Measurements from ENCODE around the gene TMEM191C.
"Not testable (repeated sequence)": the region's sequence is repeated elsewhere in the genome, so short reads cannot be mapped to it uniquely, and the experiment has no call there.

Gene TMEM191C

DNA sequence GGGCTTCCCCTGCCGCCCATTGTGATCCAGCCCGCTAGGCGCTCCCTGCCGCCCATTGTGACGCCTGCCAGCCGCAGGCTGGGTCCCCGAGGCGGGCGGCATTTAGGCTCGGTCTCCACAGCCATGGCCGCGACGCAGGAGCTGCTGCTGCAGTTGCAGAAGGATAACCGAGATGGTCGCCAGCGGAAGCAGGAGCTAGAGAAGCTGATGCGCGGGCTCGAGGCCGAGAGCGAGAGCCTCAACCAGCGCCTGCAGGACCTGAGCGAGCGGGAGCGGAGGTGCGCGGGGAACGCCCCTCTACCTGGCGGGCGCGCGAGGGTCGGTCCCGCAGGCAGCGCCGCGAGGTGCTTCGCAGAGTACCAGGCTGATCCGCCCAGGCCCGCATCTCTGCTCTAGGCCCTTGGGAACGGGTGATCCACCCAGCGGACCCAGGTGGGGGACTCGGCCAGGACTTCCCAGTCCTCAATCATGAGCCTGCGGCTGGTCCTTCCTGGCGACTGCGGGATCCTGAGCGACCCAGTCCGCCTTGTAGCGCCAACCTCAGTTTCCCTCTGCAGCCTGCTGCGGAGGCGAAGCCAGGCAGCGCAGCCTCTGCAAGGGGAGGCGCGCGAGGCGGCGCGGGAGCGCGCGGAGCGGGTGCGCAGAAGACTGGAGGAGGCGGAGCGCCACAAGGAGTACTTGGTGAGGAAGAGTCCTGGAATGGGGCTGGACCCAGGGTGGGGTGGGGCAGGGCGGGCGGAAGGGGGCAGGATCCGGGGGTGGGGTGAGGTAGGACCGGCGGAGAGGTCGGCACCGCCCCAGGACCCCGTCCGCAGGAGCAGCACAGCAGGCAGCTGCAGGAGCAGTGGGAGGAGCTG is at the start of gene TMEM191C:
TSS of gene TMEM191C (plus strand) at position 51 of the 857 bp plus-strand sequence. CDS start at position 124, 73 bp downstream.
- DNase-seq (ENCODE audit: low spot score), result not testable (repeated sequence)

DNA sequence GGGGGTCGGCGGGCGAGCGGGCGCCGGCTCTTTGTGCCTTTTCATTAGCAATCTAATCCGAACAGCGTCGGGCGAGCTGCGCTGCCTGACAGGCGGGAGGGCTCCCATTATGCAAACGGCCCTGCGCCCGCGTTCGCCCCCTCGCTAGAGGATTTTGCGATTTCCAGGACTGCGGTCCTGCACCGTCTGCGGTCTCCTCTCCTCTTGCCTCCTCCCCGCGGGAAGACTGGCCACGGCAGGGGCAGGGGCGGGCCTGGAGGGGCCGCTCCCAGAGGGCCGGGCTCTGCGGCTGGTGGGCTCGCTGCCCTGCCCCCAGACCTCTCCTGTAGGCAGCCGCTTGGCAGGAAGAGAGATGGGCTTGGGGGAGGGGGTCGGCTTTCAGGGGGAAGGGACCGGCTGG is 49.3 kb upstream of the TMEM191C start:
- DNase-seq (ENCODE audit: low spot score), result not testable (repeated sequence)

DNA sequence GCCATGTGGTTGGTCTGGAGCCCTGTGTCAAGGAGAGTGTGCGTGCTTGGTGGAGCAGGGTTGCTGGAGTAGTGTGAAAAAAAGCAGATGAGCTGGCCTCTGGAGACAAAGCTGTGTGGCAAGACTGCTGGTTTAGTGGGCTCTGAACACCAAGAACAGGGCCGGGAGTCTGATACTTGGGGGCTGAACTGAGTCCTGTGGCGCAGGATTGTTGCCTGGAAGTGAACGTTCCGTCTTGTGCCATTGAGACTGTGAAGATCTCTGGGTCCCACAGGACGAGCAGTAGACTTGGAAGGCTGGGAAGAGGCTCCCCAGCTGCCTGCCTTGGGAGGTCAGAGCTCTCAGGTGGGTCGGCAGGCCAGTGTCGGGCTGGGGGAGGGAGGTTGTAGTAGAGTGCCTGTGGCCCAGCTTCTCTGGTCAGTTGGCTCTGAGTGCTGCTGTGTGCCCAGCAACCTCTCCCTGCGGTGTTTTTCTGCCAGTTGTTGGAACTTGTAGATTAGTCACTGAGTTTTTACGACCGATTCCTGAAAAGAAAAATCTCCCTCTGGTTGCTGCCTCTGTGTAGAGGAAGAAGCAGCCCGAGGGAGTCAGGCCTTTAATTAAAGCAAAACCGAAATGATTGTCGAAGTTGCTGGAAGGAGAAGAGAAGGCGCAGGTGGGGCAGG is 48.1 kb upstream of the TMEM191C start:
- DNase-seq (ENCODE audit: low spot score), result not testable (repeated sequence)

DNA sequence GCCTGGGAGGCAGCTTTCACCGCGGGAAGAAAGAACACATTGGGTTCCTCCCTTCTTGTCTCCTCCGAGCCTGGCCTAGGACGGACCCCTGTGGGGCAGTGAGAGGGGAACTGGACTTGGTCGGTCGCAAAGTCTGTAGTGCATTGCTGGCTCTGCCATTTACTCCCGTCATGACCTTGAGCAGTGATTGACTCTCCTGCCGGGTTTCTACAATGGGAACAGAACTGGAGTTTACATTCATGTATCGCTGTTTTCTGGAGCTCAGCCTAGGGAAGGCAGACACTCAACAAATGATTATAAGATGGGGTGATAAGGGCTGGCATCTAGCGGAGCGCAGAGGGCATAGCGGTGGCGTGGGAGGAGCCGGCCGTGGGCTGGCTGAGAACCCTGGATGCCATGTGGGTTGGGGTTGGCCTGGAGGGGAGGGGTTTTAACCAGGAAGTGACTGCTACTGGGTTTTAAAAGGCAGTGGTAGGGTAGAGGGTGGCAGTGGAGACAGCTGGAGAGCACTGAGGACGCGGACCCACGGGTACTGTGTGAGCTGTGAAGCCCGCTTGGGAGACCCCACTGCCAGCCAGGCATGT is 46.9 kb upstream of the TMEM191C start:
- DNase-seq (ENCODE audit: low spot score), result not testable (repeated sequence)

DNA sequence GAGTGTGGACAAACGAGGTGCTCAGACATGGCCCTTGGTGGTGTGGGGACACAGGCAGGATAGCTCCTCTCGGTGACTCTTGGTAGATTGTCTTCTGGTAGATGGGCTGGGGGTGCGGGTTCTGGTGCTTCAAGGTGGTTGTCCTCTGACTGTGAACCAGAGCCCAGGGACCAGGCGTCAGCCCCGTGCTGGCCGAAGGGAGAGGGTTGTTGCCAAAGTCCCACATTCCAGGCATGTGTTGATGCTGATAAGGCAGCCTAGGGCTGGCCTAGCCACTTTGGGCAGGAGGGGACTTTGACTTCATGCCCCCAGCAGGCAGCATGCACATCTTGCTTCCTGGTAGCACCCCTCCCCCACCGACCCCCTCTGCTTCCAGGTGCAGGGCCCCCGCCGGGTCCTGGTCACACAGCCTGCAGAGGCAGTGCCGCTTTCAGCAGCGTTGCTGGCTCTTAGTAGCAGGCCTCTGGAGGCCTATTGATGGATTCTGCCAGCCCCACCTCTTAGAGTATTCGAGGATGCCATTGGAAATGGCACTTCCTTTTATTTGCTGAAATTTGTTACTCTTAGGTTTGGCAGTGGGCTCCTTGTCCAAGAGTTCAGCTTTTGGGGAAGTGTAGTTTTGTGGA is 43.0 kb upstream of the TMEM191C start:
- DNase-seq (ENCODE audit: low spot score), result not testable (repeated sequence)

DNA sequence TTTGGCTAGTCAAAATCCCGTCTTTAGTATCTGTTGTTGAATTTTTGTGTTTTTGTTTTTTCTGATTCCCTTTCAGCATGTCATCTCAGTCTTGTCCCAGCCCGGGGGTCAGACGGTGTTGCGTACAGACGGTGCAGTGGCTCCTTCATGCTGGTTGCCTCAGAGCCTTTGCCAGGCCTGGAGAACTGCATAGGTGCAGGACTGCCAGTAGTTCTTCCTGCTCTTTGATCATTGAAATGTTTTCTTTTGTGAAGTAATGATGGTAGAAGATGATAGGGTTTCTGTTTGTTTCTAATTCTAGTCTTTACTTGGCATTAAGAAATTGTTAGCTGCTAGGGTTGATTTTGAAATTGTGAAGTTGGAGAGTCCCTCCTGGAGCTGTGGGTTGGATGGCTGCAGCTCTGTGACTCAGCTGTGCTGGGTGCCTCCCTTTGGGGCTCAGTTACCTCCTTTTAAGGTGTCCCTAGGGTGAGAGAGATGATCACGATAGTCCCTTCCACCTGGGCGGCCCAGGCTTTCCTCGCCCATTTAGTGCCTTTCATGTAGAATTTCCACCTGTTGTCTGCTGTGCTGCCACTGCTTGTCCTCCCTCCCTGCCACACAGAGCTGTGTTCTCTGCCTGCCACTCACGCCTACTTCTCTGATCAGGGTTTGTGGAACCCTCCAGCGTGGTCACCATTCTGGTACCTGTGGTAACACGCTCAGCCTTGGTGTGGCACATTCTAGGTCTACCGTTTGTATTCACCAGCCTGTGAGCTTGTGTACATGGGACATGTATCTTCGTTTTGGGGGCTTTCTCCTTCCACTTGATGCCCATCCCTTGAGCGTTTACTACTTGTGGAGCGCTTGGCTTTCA is 32.6 kb upstream of the TMEM191C start:
- not testable (repeated sequence) for DNase-seq (ENCODE audit: low spot score)

DNA sequence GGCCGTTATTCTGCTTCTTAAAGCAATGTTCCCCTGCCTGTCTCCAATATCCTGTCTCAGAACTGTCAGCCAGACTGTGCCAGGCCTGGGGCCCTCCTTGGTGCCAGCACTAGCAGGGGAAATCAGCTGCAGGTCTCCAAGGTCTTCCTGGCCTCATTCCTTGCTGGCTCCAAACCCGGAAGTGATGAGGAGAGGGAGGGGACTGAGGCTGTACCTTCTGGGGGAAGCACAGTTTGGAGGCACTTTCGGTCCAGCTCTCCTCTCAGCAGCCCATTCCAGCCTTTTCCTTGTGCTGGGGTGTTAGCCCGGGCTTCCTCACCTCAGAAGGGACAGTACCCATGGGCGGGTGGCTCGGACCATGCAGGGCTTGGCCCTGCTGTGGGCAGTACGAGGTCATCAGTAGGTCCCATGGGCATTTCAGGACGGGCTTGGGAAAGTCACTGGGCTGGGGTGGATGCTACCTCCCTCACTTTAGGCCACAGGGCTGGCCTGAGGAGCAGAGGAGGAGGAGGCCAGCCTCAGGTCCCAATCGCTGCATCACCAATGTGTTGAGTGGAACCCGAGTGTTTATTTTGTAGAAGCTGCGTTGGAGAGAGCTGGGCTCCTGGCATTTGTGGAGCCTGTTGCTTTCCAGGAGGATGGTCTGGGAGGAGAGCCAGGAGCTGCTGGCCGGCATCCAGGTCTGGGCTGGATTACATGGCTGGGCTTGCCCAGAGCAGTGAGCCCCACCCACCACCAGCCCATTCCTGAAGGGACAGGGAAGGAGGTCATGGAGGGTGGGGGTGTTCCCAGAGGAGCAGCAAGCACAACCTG is 31.0 kb upstream of the TMEM191C start:
- DNase-seq (ENCODE audit: low spot score), result not testable (repeated sequence)

DNA sequence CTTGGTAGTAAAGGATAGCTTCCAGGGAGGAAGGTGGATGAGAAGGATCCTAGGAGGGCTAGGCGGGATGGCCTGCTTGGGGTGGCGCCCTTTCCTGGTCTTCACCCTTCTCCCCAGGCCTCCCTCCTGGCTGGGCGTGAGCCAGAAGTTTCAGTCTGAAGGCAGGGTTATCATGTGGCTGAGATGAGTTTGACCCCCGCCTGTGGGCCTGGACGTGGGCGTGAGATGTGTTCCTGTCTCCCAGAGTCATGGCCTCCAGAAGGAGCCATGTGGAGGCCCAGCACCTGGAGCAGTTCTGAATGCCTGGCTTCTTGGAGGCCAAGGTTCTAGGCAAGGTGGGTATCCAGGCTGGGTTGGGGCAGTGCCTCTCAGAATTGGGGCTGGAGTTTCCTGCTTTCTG is 29.2 kb upstream of the TMEM191C start:
- DNase-seq (ENCODE audit: low spot score), result not testable (repeated sequence)

DNA sequence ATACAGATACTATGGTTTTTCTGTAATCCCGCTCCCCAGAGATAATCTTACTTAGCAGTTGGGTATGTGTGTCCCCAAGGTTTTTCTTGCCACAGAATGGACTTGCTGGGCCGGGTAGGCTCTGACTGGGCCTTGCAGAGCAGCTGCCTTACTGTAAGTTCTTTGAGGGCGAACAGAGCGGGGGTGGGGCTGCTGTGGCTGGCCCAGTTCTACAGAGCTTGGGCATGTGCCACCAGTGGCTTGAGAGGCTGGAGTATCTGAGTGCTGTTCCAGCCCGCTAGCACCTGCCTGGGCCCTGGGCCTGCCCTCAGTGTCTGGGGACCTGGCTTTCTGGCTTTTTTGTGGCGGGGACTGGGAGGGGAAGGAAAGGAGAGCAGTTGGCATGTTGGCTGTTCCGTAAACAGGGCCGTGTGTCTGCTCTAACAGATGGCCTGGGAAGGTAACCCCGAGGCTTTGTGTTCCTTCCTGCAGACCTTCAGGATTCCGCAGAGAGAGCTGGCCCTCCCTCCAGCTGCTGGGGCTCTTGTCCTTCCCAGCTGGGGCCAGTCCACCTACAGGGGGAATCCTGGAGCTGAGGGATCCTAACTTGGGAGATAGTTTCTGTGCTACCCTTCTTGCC is 27.1 kb upstream of the TMEM191C start:
- DNase-seq (ENCODE audit: low spot score), result not testable (repeated sequence)

DNA sequence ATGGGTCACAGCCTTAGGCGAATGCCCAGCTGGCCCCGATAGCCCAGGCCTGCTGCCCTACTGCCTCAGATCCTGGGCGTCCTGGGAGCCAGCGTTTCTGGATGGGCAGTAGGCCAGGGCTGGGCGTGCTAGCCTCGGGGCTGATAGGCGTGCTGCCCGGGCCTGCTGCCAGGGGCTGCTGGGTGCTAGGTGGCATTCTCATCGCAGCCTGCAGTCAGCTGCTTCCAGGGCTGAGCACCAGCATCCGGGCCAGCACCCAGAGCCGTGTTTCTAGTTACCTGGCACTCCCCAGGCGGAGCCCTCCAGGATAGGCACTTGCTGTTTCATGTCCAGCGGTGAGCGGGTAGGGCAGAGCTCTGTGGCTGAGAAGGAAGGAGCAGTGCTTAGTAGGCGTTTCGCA is 26.5 kb upstream of the TMEM191C start:
- DNase-seq (ENCODE audit: low spot score), result not testable (repeated sequence)

DNA sequence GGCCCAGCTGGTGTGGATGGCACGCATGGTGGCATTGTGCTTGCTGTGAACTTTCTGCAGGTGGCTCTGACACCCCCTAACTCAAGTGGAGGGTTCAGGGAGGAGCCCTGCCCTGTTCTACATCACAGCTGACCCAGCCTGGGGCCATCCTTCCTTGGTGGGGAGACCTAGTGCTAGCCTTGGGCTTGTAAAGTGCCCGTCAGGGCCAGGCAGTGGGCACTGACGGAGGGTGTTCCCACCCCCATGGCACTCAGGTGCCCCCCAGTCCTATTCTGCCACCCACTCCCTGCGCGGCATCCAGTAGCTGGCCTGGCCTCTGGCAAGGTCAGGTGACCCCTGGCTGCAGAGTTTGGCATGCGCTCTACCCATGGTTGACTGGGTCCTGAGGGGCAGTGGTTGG is 26.0 kb upstream of the TMEM191C start:
- DNase-seq (ENCODE audit: low spot score), result not testable (repeated sequence)

DNA sequence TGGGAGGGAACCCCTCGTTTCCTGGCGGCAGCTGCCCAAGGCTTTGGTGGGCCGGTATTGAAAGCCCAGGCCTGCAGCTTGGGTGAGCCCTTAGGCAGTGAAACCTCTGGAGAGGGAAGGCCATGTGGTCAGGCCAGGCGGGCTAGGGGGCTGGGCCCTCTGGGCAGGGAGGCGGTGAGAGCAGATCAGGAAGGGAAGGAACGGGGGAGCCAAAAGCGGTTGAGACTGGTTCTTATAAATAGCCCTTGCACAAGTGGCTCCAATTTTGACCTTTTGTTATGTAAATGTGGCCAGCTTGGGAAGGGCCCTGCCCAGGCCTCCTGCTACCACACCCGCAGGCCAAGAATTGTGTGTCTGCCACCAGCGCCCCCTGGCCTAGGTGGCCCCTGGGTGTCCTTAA is 25.1 kb upstream of the TMEM191C start:
- not testable (repeated sequence) for DNase-seq (ENCODE audit: low spot score)

DNA sequence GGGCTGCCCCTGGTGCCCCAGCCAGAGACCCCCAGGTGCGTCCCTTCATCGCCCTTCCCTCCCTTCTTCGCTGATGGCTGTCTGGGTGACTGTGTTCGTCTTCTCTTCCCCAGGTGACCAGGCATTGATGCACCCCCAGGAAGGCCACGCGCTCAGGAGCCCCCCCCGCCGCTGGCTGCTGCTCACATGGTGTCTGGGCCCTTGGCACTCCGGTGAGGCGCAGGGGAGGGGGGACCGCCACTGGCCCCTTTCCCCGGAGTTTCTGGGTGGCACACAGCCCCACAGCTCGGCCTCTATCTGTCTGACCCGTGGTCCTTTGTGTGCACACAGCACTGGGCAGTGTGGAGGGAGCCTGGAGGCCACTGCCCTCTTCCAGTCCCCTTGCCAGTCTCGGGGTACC is 24.5 kb upstream of the TMEM191C start:
- not testable (repeated sequence) for DNase-seq (ENCODE audit: low spot score)

DNA sequence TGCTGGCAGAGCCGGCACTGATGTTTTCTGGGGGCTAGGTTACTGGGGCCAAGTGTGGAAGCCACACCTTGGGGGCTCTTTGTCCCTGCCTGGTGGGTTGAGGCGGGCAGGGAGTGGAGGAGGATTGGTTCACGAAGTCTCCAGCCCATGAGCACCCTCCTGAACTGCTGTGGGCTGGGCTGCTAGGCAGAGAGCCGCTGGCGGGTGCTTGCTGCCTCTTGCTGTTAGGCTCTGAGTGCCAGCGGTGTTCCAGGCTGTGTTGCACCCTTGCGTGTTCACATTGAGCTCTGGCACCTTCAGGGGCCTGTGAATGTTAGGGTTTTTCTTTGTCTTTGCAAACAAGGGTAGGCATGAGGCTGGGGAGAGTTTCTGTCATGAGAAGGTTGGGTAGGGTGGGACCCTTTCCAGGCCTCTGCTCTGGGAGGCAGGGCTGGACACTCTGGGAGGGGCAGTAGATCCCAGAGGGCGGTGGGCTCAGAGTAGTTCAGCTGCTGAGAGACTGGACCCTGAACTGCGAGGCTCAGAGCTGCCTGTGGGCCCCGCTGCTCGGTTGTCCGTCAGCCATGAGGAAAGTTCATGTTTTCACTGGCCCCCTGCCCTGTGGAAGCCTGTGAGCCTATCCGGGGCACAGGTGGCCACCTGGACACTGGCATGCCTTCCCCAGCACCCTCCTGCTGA is 24.0 kb upstream of the TMEM191C start:
- DNase-seq (ENCODE audit: low spot score), result no peak

DNA sequence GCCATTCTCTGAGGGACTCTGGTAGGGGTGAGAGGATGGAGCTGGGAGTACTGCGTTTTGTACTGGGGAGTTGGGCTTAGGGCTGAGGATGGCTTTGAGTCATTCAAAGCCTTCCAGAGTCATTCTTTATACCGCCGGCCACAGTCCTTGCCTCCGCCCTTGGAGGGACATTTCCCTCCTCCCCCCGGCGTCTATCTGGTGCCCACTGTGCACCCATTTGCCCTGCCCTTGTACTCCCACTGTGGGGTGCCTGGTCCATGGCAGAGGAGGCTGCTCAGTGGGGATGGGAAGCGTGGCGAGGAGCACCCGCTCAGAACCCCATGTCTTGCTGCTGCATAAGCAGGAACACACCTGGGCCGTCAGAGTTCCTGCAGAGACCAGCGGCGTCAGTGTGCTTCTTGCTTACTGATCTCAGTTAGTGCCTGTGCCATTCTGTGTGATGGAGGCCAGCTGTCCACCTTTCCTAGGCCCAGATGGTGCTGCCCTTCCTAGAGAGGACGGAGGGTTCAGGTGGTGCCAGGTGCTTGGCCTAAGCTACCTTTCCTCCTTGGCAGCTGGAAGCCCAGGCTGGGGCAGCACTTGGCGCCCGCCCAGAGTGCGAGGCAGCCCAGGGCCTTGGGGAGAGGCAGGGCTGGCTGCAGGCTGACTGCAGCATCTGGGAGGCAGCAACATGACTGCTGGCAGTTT is 23.3 kb upstream of the TMEM191C start:
- DNase-seq (ENCODE audit: low spot score), result no peak

DNA sequence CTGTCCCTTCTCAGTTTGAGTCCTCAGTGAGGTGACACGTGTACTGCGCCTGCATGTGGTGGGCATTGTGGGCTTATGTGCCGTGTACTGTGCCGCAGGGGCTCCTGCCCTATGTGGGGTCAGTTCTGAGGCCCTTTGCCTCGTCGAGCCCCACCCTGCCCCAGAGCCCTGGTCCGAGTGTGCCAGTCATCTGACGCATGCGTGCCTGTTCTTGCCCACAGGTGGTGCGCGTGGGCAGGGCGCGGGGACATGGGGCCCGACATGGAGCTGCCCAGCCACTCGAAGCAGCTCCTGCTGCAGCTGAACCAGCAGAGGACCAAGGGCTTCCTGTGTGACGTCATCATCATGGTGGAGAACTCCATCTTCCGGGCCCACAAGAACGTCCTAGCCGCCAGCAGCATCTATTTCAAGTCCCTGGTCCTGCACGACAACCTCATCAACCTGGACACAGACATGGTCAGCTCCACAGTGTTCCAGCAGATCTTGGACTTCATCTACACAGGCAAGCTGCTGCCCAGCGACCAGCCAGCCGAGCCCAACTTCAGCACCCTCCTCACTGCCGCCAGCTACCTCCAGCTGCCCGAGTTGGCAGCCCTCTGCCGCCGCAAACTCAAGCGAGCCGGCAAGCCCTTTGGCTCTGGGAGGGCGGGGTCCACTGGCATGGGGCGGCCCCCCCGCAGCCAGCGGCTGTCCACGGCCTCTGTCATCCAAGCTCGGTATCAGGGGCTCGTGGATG is 22.3 kb upstream of the TMEM191C start:
- DNase-seq (ENCODE audit: low spot score), result no peak

DNA sequence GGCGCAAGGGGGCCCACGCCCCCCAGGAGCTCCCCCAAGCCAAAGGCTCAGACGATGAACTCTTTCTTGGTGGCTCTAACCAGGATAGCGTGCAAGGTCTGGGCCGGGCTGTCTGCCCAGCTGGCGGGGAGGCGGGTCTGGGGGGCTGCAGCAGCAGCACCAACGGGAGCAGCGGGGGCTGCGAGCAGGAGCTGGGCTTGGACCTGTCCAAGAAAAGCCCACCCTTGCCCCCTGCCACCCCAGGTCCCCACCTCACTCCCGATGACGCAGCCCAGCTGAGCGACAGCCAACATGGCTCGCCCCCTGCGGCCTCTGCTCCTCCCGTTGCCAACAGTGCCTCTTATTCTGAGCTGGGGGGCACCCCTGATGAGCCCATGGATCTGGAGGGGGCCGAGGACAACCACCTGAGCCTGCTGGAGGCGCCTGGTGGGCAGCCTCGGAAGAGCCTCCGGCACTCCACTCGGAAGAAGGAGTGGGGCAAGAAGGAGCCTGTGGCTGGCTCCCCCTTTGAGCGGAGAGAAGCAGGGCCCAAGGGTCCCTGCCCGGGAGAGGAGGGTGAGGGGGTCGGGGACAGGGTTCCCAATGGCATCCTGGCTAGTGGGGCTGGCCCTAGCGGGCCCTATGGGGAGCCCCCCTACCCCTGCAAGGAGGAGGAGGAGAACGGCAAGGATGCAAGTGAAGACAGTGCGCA is 21.6 kb upstream of the TMEM191C start:
- no peak for DNase-seq (ENCODE audit: low spot score)

All from AG08395 (cell line).